Middle frontal gyrus (tissue), 1 donor: Measurements from ENCODE around the gene MRPL54.

ENCODE experiments used
- DNase-seq: peaks from one replicate; pipeline ENCODE4 v3.0.0-alpha.2; 2015; ENCODE audit warnings: low spot score; ENCODE audit errors: extremely low spot score

Gene MRPL54

GRCh38 chr19:3762501-3763459 is at the start of gene MRPL54:
Gene MRPL54 (plus strand): TSS chr19:3762682. CDS start chr19:3762701, 19 bp downstream.
- peak; percentile 99 for DNase-seq

- no peak for DNase-seq
These were observed 46.3 kb upstream of the MRPL54 start for GRCh38 chr19:3716147-3716668.

GRCh38 chr19:3719868-3720267 is 42.6 kb upstream of the MRPL54 start:
- no peak for DNase-seq

- no peak for DNase-seq
These were observed 42.0 kb upstream of the MRPL54 start for GRCh38 chr19:3720349-3720917.

GRCh38 chr19:3721131-3721886 is 41.2 kb upstream of the MRPL54 start:
- DNase-seq, result no peak

GRCh38 chr19:3721887-3722442 is 40.5 kb upstream of the MRPL54 start:
- no peak for DNase-seq

- no peak for DNase-seq
These were observed 39.9 kb upstream of the MRPL54 start for GRCh38 chr19:3722443-3723109.

- no peak for DNase-seq
These were observed 39.4 kb upstream of the MRPL54 start for GRCh38 chr19:3723110-3723488.

GRCh38 chr19:3723883-3724282 is 38.6 kb upstream of the MRPL54 start:
- no peak for DNase-seq

GRCh38 chr19:3725121-3725520 is 37.4 kb upstream of the MRPL54 start:
- DNase-seq, result no peak

- no peak for DNase-seq
These were observed 36.7 kb upstream of the MRPL54 start for GRCh38 chr19:3725640-3726310.

- no peak for DNase-seq
These were observed 32.0 kb upstream of the MRPL54 start for GRCh38 chr19:3730457-3730958.

- no peak for DNase-seq
These were observed 30.4 kb upstream of the MRPL54 start for GRCh38 chr19:3732108-3732507.

GRCh38 chr19:3733549-3734309 is 28.8 kb upstream of the MRPL54 start:
- no peak for DNase-seq

- DNase-seq, result no peak
These were observed 28.2 kb upstream of the MRPL54 start for GRCh38 chr19:3734310-3734600.

- DNase-seq, result no peak
These were observed 26.3 kb upstream of the MRPL54 start for GRCh38 chr19:3736106-3736724.

- DNase-seq, result no peak
These were observed 24.8 kb upstream of the MRPL54 start for GRCh38 chr19:3737487-3738205.

GRCh38 chr19:3738477-3739220 is 23.8 kb upstream of the MRPL54 start:
- DNase-seq, result no peak
